AG04449 (cell line): Measurements from ENCODE around the gene LYSMD3.

Source experiments
- CTCF ChIA-PET: fragments of 350-600 bp; formaldehyde crosslinking; extraction: SDS; loops from one replicate; lab custom pipeline; 2021; ENCODE audit warnings: antibody characterized with exemption; lab: Yijun Ruan, JAX
- POLR2A ChIA-PET: fragments of 400-600, 350-600 bp; formaldehyde crosslinking; extraction: SDS; loops from one replicate; lab custom pipeline; 2020; ENCODE audit warnings: antibody characterized with exemption, inconsistent platforms; lab: Yijun Ruan, JAX
- DNase-seq: peaks from one replicate; pipeline ENCODE4 v3.0.0-alpha.2; 2010; ENCODE audit warnings: low read depth, low spot score
- H3K4me3 ChIP-seq: 2 replicates; pipeline ENCODE4 v1.5.1; 2011; ENCODE audit warnings: low read depth, mild to moderate bottlenecking, control low read depth, low read length
- CTCF ChIP-seq: IDR thresholded peaks from one replicate; pipeline ENCODE4 v1.5.1; 2011; ENCODE audit warnings: mild to moderate bottlenecking, moderate library complexity, low read length, control low read depth, inconsistent platforms; ENCODE audit not compliant: insufficient read depth; ENCODE audit errors: missing control alignments

Gene LYSMD3

GRCh38 chr5:90476391-90476790, 53.0 kb downstream of the LYSMD3 start:
- no peak for TF ChIP-seq CTCF
- no peak overlapping the region for H3K4me3 ChIP-seq
- POLR2A ChIA-PET = no interaction called here
- no peak for DNase-seq
- CTCF ChIA-PET = interaction anchor here (1.0 to 3.4 kb wide), 3 partner anchors 10 to 53 kb away, joined by 4 to 19 read pairs (median 4); partner anchors contain the start of gene LYSMD3

GRCh38 chr5:90475436-90475980, 53.9 kb downstream of the LYSMD3 start:
- POLR2A ChIA-PET = interaction anchor here (1.0 kb wide), 1 partner anchor 10 kb away, joined by 4 read pairs; no protein-coding TSS in a partner anchor
- DNase-seq = no peak
- TF ChIP-seq CTCF = no peak
- peak overlapping the region; percentile 88 for H3K4me3 ChIP-seq
- CTCF ChIA-PET = interaction anchor here (1.2 to 3.4 kb wide), 3 partner anchors 11 to 54 kb away, joined by 3 to 19 read pairs (median 5); partner anchors contain the start of gene LYSMD3

- peak; percentile 66 for TF ChIP-seq CTCF
- peak within 1 kb of the TSS; percentile 88 for H3K4me3 ChIP-seq
- DNase-seq = peak; percentile 44
- ChIA-PET POLR2A (interaction anchor here (0.6 to 1.0 kb wide), 3 partner anchors 9 to 64 kb away, joined by 4 to 7 read pairs (median 4); partner anchors contain the start of gene CETN3), CTCF (interaction anchor here (1.2 to 3.4 kb wide), 4 partner anchors 12 to 55 kb away, joined by 3 to 19 read pairs (median 4); partner anchors contain the start of gene LYSMD3)
Observed at GRCh38 chr5:90474235-90475107, 54.9 kb downstream of the LYSMD3 start, which contains the start of the genes MBLAC2 and POLR3G. Gene MBLAC2 (minus strand): TSS chr5:90474771. CDS start chr5:90474292, 479 bp downstream. Gene POLR3G (plus strand): TSS chr5:90474864. CDS start chr5:90485568, 10,704 bp downstream.

- TF ChIP-seq CTCF = no peak
- H3K4me3 ChIP-seq = peak overlapping the region; percentile 88
- ChIA-PET CTCF (interaction anchor here (1.1 to 1.7 kb wide), 3 partner anchors 12 to 56 kb away, joined by 3 to 6 read pairs (median 5); partner anchors contain the start of gene LYSMD3), POLR2A (no interaction called here)
- no peak for DNase-seq
Observed at GRCh38 chr5:90473396-90474234, 55.8 kb downstream of the LYSMD3 start.

- peak overlapping the region; percentile 88 for H3K4me3 ChIP-seq
- TF ChIP-seq CTCF = no peak
- CTCF ChIA-PET = interaction anchor here (1.1 kb wide), 1 partner anchor 57 kb away, joined by 6 read pairs; the partner anchor contains the start of gene LYSMD3
- POLR2A ChIA-PET = no interaction called here
- DNase-seq = no peak
Observed at GRCh38 chr5:90472783-90473395, 56.5 kb downstream of the LYSMD3 start.
